Lower leg skin (tissue), 4 donors: ENCODE results near the gene ATP13A2. TPM values are rescaled to one million over a fixed set of nuclear protein-coding genes. Genes with fewer than 3 reads are reported as not detected.

Experiments
- DNase-seq, 2 donors: peaks; one replicate each; pipeline ENCODE4 v3.0.0-alpha.2; 2019; ENCODE audit warnings: low spot score in 2 of 2
- H3K4me3 ChIP-seq: fragments of 200-600 bp; sonication (generic); 2 replicates; pipeline ENCODE4 v1.5.1; 2017; ENCODE audit warnings: mild to moderate bottlenecking, low read depth; ENCODE audit not compliant: poor library complexity, severe bottlenecking
- POLR2A ChIP-seq, 2 donors: fragments of 450-650 bp; IDR thresholded peaks; one replicate each; pipeline ENCODE4 v1.6.1; 2016 to 2017; ENCODE audit warnings: antibody characterized with exemption in 2 of 2, mild to moderate bottlenecking in 1 of 2, moderate library complexity in 1 of 2
- WGBS, 2 donors: methylation state at CpG; one replicate each; pipeline ENCODE4 v1.1.5; 2018; 5-methylcytosine and 5-hydroxymethylcytosine counted together
- intact Hi-C: fragments of 100-400 bp; cut with DNase I; formaldehyde crosslinking; loops from one replicate; pipeline ENCODE4 v1.15.0; 2023; ENCODE audit warnings: low total_unique reads
- total RNA-seq, 4 donors: library from RNA; depleted of rRNA; stranded (reverse); fragments of >200 nt; gene quantifications; one replicate each; pipeline ENCODE4 v1.1.0, GENCODE V29; 2016
- TF ChIP-seq, protein P1 (sequence below), 3 donors: fragments of 450-650 bp; IDR thresholded peaks; one replicate each; pipeline ENCODE4 v1.5.1; 2016; ENCODE audit warnings: antibody characterized with exemption in 3 of 3, mild to moderate bottlenecking in 3 of 3, moderate library complexity in 2 of 3

Gene ATP13A2
- total RNA-seq, 4 donors from 2014 or later: 22.1 to 50.2 (median 38.8) TPM

DNA sequence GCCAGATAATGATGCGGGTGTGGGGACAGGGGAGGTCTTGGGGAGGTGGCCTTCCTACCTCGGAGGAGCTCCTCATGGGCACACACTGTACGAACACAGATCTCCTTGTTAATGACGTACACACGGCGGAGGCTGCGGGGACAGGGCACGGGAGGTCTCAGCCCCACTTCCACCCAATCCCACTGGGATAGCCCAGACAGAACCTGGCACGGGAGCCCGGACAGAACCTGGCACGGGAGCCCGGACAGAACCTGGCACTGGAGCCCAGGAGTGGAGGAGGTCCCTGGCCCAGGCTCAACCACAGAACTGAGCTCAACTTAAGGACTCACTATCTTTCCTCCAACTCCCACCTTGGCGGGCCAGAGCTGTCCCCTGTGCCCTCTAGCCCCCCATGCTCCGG, 36.5 kb downstream of the ATP13A2 start:
- intact Hi-C loops: no loop called here
- TF ChIP-seq, protein P1, sequence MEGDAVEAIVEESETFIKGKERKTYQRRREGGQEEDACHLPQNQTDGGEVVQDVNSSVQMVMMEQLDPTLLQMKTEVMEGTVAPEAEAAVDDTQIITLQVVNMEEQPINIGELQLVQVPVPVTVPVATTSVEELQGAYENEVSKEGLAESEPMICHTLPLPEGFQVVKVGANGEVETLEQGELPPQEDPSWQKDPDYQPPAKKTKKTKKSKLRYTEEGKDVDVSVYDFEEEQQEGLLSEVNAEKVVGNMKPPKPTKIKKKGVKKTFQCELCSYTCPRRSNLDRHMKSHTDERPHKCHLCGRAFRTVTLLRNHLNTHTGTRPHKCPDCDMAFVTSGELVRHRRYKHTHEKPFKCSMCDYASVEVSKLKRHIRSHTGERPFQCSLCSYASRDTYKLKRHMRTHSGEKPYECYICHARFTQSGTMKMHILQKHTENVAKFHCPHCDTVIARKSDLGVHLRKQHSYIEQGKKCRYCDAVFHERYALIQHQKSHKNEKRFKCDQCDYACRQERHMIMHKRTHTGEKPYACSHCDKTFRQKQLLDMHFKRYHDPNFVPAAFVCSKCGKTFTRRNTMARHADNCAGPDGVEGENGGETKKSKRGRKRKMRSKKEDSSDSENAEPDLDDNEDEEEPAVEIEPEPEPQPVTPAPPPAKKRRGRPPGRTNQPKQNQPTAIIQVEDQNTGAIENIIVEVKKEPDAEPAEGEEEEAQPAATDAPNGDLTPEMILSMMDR (IDR thresholded peaks at IDR 0.05): no peak
- no peak for TF ChIP-seq POLR2A (IDR thresholded peaks at IDR 0.05)

DNA sequence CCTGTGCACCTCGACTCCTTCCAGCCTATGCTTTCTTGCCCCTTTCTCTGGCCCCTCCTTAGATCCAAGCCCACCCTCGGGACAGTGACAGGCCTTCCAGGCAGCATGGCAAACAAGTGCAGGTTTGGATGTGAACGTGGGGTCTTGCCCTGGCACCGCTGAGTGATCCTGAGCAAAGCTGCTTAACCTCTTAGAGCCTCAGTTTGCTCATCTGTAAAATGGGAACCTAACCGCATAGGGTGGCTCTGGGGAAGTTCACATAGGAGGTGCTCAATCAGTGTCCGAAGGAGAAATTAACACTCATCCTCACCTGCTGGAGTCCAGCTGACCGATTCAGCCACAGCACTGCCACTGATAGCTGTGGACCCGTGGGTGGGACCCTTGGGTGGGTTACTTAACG, 38.5 kb downstream of the ATP13A2 start:
- no peak for TF ChIP-seq POLR2A (IDR thresholded peaks at IDR 0.05)
- TF ChIP-seq, protein P1 (IDR thresholded peaks at IDR 0.05): no peak
- intact Hi-C loops: no loop called here
- WGBS, 2 donors: 81 to 90% methylated on average over 9 of the region's 9 CpGs

More for the DNA sequence above, 36.5 kb downstream of the ATP13A2 start:
- DNase-seq: no peak
- no peak overlapping the region for H3K4me3 ChIP-seq
- WGBS, 2 donors: 52 to 71% methylated on average over 10 to 14 of the region's 14 CpGs

DNA sequence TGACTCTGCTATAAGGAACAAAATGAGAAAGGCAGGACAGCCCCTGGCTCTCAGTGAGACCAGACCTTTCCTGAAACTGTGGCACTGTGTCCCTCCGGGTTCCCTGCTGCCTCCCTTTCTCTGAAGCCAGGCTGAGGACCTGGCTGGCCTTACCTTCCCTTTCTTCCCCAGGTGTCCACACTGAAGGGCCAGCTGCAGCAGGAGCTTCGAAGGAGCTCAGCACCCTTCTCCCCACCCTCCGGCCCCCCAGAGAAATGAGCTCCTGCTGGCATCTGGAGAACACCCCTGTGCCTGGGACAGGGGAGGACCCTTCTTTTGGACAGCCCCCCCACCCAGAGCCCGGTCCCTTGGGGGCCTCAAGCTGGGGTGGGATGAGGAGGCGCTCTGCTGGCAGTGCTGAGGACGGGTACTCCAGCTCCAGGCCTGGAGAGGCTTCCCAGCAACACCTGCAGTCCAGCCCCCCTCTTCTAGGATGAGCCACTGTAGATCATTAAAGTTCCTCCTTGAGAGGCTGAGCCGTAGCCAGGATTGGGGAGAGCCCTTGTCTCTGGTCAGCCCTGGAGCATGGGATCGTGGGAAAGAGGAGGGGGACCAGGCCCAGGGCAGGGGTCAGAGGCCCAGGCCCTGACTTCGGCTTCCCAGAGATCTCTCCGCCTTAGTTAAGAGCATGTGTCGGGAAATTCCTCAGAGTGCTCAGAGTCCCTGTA, 39.4 kb downstream of the ATP13A2 start:
- WGBS, 2 donors: 85 to 89% methylated on average over 10 of the region's 11 CpGs
- TF ChIP-seq, protein P1 (IDR thresholded peaks at IDR 0.05): no peak
- TF ChIP-seq POLR2A (IDR thresholded peaks at IDR 0.05): no peak

More for the DNA sequence above, 38.5 kb downstream of the ATP13A2 start:
- H3K4me3 ChIP-seq: no peak overlapping the region
- no peak for DNase-seq

GRCh38 chr1:16971341-16972188, 40.2 kb downstream of the ATP13A2 start:
- 51 to 60% methylated on average over 26 to 28 of the region's 28 CpGs for WGBS, 2 donors
- H3K4me3 ChIP-seq: no peak overlapping the region
- intact Hi-C loops: no loop called here
- DNase-seq: no peak
- TF ChIP-seq POLR2A (IDR thresholded peaks at IDR 0.05): no peak
- TF ChIP-seq, protein P1 (IDR thresholded peaks at IDR 0.05): no peak

More for the DNA sequence above, 39.4 kb downstream of the ATP13A2 start:
- H3K4me3 ChIP-seq: no peak overlapping the region
- DNase-seq: no peak
- intact Hi-C loops: no loop called here

GRCh38 chr1:16970132-16970910, 41.4 kb downstream of the ATP13A2 start:
- 89 to 91% methylated on average over 21 to 24 of the region's 28 CpGs for WGBS, 2 donors
- no peak for DNase-seq
- TF ChIP-seq, protein P1 (IDR thresholded peaks at IDR 0.05): no peak
- no peak for TF ChIP-seq POLR2A (IDR thresholded peaks at IDR 0.05)
- no peak overlapping the region for H3K4me3 ChIP-seq
- intact Hi-C loops: no loop called here
